SK-N-SH (cell line): ENCODE results near the gene MT2A.

Source experiments
- CHD2 ChIP-seq: fragments of 150-350 bp; IDR thresholded peaks from 2 replicates; pipeline ENCODE4 v1.6.1; 2018; ENCODE audit warnings: low read length; ENCODE audit not compliant: partially characterized antibody
- CTCF ChIP-seq: fragments of 200-600 bp; sonication (generic); IDR thresholded peaks from 2 replicates; pipeline ENCODE4 v1.6.1; 2017; ENCODE audit warnings: antibody characterized with exemption, mild to moderate bottlenecking, moderate library complexity
- EP300 ChIP-seq, 2 experiments: IDR thresholded peaks; 2 replicates each; pipeline versions ENCODE4 v1.4.0 to v1.6.1; 2012; ENCODE audit warnings: borderline replicate concordance in 1 of 2, low read depth in 1 of 2, low read length in 1 of 2
- EZH2phosphoT487 ChIP-seq: fragments of 200-600 bp; sonication (generic); IDR thresholded peaks from 2 replicates; pipeline ENCODE4 v1.6.1; 2017; ENCODE audit warnings: low read depth, mixed run types, mild to moderate bottlenecking, antibody characterized with exemption, moderate library complexity, borderline replicate concordance
- FOXJ3 ChIP-seq: sonication (generic); formaldehyde crosslinking; IDR thresholded peaks from 2 replicates; pipeline ENCODE4 v1.5.1; 2020; ENCODE audit warnings: mild to moderate bottlenecking, missing genetic modification reagents
- JUND ChIP-seq: IDR thresholded peaks from 2 replicates; pipeline ENCODE4 v1.4.0; 2012
- MEF2A ChIP-seq: IDR thresholded peaks from 2 replicates; pipeline ENCODE4 v1.4.0; 2012; ENCODE audit warnings: low read depth, borderline replicate concordance
- POLR2AphosphoS5 ChIP-seq: IDR thresholded peaks from 2 replicates; pipeline ENCODE4 v1.6.1; 2012; ENCODE audit warnings: low read depth, low read length
- RAD21 ChIP-seq: IDR thresholded peaks from 2 replicates; pipeline ENCODE4 v1.6.1; 2012; ENCODE audit warnings: mild to moderate bottlenecking, low read length
- RFX5 ChIP-seq: IDR thresholded peaks from 2 replicates; pipeline ENCODE4 v1.6.1; 2012; ENCODE audit warnings: mild to moderate bottlenecking, improper control_type of control experiment, low read length
- SMC3 ChIP-seq: IDR thresholded peaks from 2 replicates; pipeline ENCODE4 v1.6.1; 2012; ENCODE audit warnings: low read depth, low read length, improper control_type of control experiment
- TEAD4 ChIP-seq: IDR thresholded peaks from 2 replicates; pipeline ENCODE4 v1.4.0; 2012; ENCODE audit warnings: mild to moderate bottlenecking, borderline replicate concordance; ENCODE audit not compliant: insufficient read depth
- YY1 ChIP-seq: IDR thresholded peaks from 2 replicates; pipeline ENCODE4 v1.4.0; 2012; ENCODE audit warnings: low read depth, mild to moderate bottlenecking

GRCh38 chr16:56631832-56632155 lies 23.4 kb downstream of the MT2A start:
- TF ChIP-seq RFX5 (no peak), SMC3 (no peak), CTCF (no peak), JUND (no peak), MEF2A (no peak), TEAD4 (no peak), CHD2 (no peak), POLR2AphosphoS5 (no peak), EZH2phosphoT487 (no peak), RAD21 (no peak), EP300 (IDR thresholded peaks at IDR 0.05; ENCODE audit: borderline replicate concordance in 1 of 2, low read depth in 1 of 2, low read length in 1 of 2) (no peak), YY1 (no peak), FOXJ3 (CRISPR knock-in tag) (no peak)
